HG02642 (cell line): ENCODE measurements around the gene BCAS1.
"Not testable (repeated sequence)": the region's sequence is repeated elsewhere in the genome, so short reads cannot be mapped to it uniquely, and the experiment has no call there.

Experiments
- ATAC-seq: cut with Tn5 transposase; IDR thresholded peaks from one replicate; pipeline ENCODE4 v1.9.1; 2021; ENCODE audit warnings: mild to moderate bottlenecking; ENCODE audit not compliant: unreplicated experiment, poor library complexity

Gene BCAS1

GRCh38 chr20:53993310-53993709, 77.1 kb downstream of the BCAS1 start:
- no peak for ATAC-seq

GRCh38 chr20:53990768-53991450, 79.5 kb downstream of the BCAS1 start:
- ATAC-seq = no peak

- ATAC-seq = no peak
Observed at GRCh38 chr20:53990003-53990402, 80.4 kb downstream of the BCAS1 start.

DNA sequence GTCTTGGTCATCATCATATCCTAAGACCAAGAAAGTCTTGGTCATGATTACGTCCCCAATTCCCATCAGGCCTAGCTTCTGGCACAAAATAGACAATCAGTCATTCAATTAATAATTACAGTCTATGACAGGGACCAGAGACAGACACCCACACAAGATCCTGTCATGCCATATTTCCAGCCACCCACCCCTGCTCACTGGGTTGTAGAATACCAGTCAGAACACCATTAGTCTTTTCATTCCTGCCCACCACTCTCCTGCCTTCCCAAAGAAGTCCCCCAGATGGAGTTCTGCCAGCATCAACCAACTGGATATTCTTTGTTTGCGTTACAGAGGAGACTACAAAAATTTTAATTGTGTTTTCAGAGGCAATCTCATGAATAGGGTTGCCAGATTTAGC, 81.0 kb downstream of the BCAS1 start:
- ATAC-seq = no peak

GRCh38 chr20:53986037-53986650, 84.2 kb downstream of the BCAS1 start:
- no peak for ATAC-seq

- no peak for ATAC-seq
Observed at GRCh38 chr20:53985150-53985518, 85.3 kb downstream of the BCAS1 start.

DNA sequence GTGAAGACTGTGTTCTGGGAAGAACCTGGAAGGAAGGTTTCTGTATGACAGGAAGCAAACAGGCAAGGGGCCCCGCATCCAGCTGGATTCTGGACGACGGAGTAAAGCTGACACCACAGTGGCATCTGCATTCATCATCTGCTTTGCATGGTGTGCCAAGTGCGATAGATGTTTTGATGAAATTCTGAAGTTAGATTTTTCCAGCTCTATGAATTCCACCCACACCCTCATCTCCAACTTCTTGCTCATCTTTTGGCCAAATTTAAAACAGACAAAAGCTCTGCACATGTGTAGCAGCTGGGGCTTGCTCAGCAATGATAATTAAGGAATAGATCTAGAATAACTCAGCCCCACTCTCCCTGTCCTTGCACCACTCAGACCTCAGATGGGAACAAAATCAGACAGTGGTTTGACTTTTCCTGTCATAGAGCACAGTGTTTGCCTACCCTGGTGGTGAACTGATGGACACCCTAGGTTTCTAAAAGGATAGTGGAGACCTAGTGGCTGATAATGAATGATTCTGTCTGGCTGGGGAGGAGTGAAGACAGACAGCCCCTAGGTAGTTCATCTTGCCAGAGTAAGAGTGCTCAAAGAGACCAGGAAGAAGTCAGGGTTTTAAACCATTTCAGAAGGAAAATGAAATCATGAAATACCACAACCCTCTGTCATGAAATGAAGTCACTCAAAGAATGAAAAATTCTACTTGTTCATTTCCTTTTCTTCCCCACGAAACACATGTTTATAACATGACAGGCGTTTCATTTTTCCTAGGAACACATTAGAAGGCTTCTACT, 85.8 kb downstream of the BCAS1 start:
- no peak for ATAC-seq

DNA sequence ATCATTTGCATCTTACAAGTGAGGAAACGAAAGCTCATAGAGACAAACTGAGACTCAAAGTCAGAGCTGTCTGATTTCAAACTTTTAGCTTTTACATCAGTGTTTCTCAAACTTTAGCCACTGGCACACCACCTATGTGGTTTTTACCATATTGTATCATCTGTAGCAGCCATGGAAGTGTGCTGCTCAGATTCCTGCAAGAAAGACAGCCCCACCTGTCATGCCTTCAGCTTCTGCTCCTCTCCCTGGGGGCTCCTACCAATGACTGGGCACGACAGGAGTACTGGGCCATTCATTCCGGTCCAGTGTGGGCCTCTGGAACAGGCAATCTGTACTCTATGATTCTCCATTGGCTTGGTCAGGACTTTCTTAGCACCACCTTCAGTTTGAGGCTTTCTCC, 87.0 kb downstream of the BCAS1 start:
- no peak for ATAC-seq

- no peak for ATAC-seq
Observed at GRCh38 chr20:53982624-53983023, 87.8 kb downstream of the BCAS1 start.

DNA sequence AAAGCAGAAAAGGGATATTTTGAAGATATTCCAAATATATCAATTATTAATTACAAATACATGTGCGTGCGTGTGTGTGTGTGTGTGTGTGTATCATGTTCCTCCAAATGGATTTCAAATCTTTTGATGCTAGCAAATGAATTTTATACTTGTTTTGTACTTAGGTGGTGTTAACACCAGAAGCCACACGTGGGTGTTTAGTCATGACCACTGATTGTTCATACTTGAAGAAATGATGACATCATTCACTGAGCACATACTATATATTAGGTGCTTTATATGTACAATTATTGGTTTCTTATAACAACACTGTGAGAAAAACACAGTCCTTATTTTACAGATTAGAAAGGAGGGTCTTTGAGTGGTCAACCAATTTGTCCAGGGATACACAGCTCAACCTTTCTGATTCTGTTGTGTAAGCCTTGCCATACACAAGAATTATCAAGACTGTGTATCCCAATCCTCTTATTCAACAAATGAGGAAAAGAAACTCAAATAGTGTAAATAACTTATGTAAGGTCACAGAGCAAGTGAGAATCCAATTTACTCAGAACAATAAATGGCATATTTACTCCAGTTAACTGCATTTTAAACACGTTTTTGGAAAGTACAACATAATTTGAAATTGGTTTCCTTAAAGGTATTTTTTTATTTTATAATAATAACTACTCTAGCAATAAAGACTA, 88.5 kb downstream of the BCAS1 start:
- ATAC-seq = no peak

DNA sequence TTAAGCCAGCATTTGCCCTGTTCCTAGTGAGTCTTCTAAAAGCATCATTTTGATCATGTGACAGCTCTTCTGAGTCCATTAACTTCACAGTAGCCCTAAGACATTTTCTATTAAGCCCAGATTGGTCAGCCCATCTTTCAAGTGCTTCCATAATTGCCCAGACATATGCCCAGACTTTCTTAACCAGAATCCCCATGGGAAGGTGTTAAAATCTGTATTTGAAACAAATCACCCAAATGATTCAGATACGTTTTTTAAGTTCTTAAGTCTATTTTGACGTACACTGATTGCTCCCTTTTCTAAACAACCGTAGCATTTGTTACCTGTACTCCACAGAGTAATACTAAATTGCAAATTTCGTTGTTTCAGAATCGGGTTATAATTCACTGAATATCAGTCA, 89.3 kb downstream of the BCAS1 start:
- no peak for ATAC-seq

GRCh38 chr20:53980031-53980465, 90.3 kb downstream of the BCAS1 start:
- no peak for ATAC-seq

- no peak for ATAC-seq
Observed at GRCh38 chr20:53978497-53978896, 91.9 kb downstream of the BCAS1 start.

GRCh38 chr20:53977391-53977790, 93.0 kb downstream of the BCAS1 start:
- no peak for ATAC-seq

GRCh38 chr20:53975761-53976160, 94.6 kb downstream of the BCAS1 start:
- no peak for ATAC-seq

DNA sequence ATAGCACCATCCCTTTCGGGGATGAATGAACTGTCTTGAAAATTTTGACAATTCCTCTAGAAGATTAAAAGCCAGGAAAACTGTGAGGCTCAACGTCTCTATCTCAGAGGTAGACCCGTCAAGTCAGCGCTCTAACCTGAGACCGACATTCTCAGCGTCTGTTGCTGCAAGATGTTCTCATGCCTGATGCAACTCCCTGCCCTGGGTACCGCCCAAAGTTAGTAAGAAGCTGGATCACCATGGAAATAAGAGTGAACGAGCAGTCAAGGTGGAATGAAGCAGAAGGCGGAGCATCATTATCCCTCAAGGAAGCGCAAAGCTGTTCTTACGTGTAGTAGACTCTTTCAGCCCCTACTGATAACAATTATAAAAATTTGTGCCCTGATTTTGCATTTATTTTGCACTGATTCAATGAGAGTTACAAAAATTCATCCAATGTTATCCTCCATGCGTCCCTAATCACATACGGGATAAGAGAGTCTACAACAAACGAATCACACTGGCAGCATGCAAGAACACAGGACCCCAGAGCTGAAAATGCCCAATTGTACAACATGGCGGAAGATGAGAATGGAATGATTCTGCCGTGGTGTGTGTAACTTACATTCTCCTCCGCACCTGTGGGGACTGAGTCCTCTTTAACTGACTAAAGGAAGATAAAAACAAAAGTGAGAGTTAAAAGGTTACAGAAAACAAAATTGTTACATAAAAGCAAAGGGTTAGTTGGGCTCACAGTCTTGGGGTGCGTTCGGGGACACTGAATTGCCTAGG, 95.4 kb downstream of the BCAS1 start:
- ATAC-seq = no peak

- not testable (repeated sequence) for ATAC-seq
Observed at GRCh38 chr20:53973882-53974281, 96.5 kb downstream of the BCAS1 start.

DNA sequence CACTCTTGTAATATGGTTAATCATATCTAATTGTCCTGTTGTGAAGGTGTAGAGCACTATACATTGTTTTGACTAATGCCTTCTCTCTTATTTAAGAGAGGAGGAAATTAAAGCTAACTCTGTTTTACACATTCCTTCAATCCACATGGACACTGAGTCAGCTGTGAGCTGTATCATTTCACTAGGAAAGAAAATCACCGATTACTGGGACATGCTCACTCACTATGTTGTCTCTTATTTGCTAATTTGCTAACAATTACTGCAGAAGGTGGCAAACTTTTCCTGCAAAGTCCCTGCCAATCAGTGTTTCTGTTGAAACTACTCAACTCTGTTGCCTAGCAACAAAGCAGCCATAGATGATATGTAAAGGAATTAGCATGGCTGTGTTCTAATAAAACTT, 98.2 kb downstream of the BCAS1 start:
- no peak for ATAC-seq

- no peak for ATAC-seq
Observed at GRCh38 chr20:53971096-53971683, 99.2 kb downstream of the BCAS1 start.

DNA sequence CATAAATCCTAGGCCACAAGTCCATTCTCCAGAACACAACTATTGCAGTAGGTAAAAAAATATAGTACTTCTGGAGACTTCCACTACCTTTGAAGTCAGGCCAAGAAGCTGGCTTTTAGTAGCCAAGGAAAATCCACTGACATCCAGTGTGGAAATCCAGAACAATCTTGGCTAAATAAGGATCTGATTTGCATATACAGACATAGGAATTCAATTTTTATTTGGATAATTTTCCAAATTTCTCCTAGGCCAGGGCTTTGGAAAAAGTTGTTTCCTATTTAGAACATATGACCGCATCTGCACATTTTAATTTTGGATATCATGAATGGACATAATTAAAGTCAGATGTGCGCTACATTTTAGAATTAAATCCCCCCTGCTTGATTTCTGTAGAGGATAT, 100.2 kb downstream of the BCAS1 start:
- ATAC-seq = no peak
